ENCODE data around the gene DYNC1LI2. TPM values are rescaled to one million over a fixed set of nuclear protein-coding genes. Genes with fewer than 3 reads are reported as not detected.

The DYNC1LI2 gene
- total RNA-seq, 4 donors from 2014 or later: 102 to 212 (median 137) TPM

GRCh38 chr16:66740010-66740409, 11.4 kb downstream of the DYNC1LI2 start:
- Histone ChIP-seq H3K9me3 (no peaks in the 10 kb centered on the region), H3K4me1 (peaks cover 40% of the 10 kb centered on the region), H3K36me3 (peaks cover 66% of the 10 kb centered on the region), H3K27me3 (no peaks in the 10 kb centered on the region), H3K27ac (peak overlapping the region; percentile 76), H3K4me3 (no peak overlapping the region)
- 47% methylated on average over 2 of the region's 2 CpGs for WGBS
- TF ChIP-seq CTCF (IDR thresholded peaks at IDR 0.05) (peak in 1 of 2 donors; percentile 64), POLR2AphosphoS5 (IDR thresholded peaks at IDR 0.05) (no peak), EP300 (IDR thresholded peaks at IDR 0.05) (no peak), POLR2A (IDR thresholded peaks at IDR 0.05) (no peak)
- DNase-seq (ENCODE audit: low spot score in 2 of 2): no peak

GRCh38 chr16:66735891-66736290, 15.5 kb downstream of the DYNC1LI2 start:
- peak in 1 of 2 donors; percentile 56 for DNase-seq (ENCODE audit: low spot score in 2 of 2)
- no peak for TF ChIP-seq EP300 (IDR thresholded peaks at IDR 0.05)
- no peak for TF ChIP-seq POLR2AphosphoS5 (IDR thresholded peaks at IDR 0.05)
- TF ChIP-seq CTCF (IDR thresholded peaks at IDR 0.05): no peak
- no peak for TF ChIP-seq POLR2A (IDR thresholded peaks at IDR 0.05)
- peaks cover 84% of the 10 kb centered on the region for H3K36me3 ChIP-seq
- H3K4me1 ChIP-seq: peaks cover 17% of the 10 kb centered on the region
- no peak overlapping the region for H3K4me3 ChIP-seq
- H3K27ac ChIP-seq: no peak overlapping the region
- no peaks in the 10 kb centered on the region for H3K27me3 ChIP-seq
- WGBS: 78% methylated on average over 4 of the region's 4 CpGs
- H3K9me3 ChIP-seq: no peaks in the 10 kb centered on the region

GRCh38 chr16:66731101-66731500, 20.3 kb downstream of the DYNC1LI2 start:
- Histone ChIP-seq H3K4me1 (peaks cover 17% of the 10 kb centered on the region), H3K36me3 (peaks cover 89% of the 10 kb centered on the region), H3K9me3 (no peaks in the 10 kb centered on the region), H3K27me3 (no peaks in the 10 kb centered on the region), H3K27ac (no peak overlapping the region), H3K4me3 (no peak overlapping the region)
- no peak for TF ChIP-seq EP300 (IDR thresholded peaks at IDR 0.05)
- TF ChIP-seq POLR2AphosphoS5 (IDR thresholded peaks at IDR 0.05): no peak
- TF ChIP-seq POLR2A (IDR thresholded peaks at IDR 0.05): no peak
- no peak for TF ChIP-seq CTCF (IDR thresholded peaks at IDR 0.05)
- WGBS: 80% methylated on average over 7 of the region's 7 CpGs
- no peak for DNase-seq (ENCODE audit: low spot score in 2 of 2)

GRCh38 chr16:66728804-66729203, 22.6 kb downstream of the DYNC1LI2 start:
- Histone ChIP-seq H3K36me3 (peaks cover 91% of the 10 kb centered on the region), H3K27me3 (no peaks in the 10 kb centered on the region), H3K4me1 (peaks cover 17% of the 10 kb centered on the region), H3K27ac (no peak overlapping the region), H3K9me3 (no peaks in the 10 kb centered on the region), H3K4me3 (no peak overlapping the region)
- DNase-seq (ENCODE audit: low spot score in 2 of 2): no peak
- TF ChIP-seq CTCF (IDR thresholded peaks at IDR 0.05): no peak
- TF ChIP-seq POLR2A (IDR thresholded peaks at IDR 0.05): no peak
- no peak for TF ChIP-seq POLR2AphosphoS5 (IDR thresholded peaks at IDR 0.05)
- TF ChIP-seq EP300 (IDR thresholded peaks at IDR 0.05): no peak
- WGBS: 55% methylated on average over 4 of the region's 4 CpGs

- WGBS: 30% methylated on average over 3 of the region's 3 CpGs
- no peak for DNase-seq (ENCODE audit: low spot score in 2 of 2)
- no peak overlapping the region for H3K27ac ChIP-seq
These were observed 23.2 kb downstream of the DYNC1LI2 start for GRCh38 chr16:66728117-66728787.

More at GRCh38 chr16:66728117-66728787, 23.2 kb downstream of the DYNC1LI2 start:
- no peaks in the 10 kb centered on the region for H3K9me3 ChIP-seq
- peaks cover 91% of the 10 kb centered on the region for H3K36me3 ChIP-seq
- peaks cover 17% of the 10 kb centered on the region for H3K4me1 ChIP-seq
- no peak overlapping the region for H3K4me3 ChIP-seq
- TF ChIP-seq POLR2A (IDR thresholded peaks at IDR 0.05) (no peak), CTCF (IDR thresholded peaks at IDR 0.05) (peak; percentile 46 to 50)
- no peaks in the 10 kb centered on the region for H3K27me3 ChIP-seq

Measured in suprapubic skin (tissue), 4 donors.